Measurements from ENCODE around the gene KRCC1.
"Not testable (repeated sequence)": the region's sequence is repeated elsewhere in the genome, so short reads cannot be mapped to it uniquely, and the experiment has no call there.

KRCC1 gene

GRCh38 chr2:88038263-88039105 is 17.1 kb downstream of the KRCC1 start:
- no peak for DNase-seq (ENCODE audit: low spot score)

- DNase-seq (ENCODE audit: low spot score) = no peak
These were observed 19.0 kb downstream of the KRCC1 start for GRCh38 chr2:88036606-88037005.

GRCh38 chr2:88036182-88036581 is 19.4 kb downstream of the KRCC1 start:
- DNase-seq (ENCODE audit: low spot score) = no peak

- no peak for DNase-seq (ENCODE audit: low spot score)
These were observed 23.4 kb downstream of the KRCC1 start for GRCh38 chr2:88032070-88032702.

- DNase-seq (ENCODE audit: low spot score) = no peak
These were observed 26.7 kb downstream of the KRCC1 start for GRCh38 chr2:88028931-88029330.

- DNase-seq (ENCODE audit: low spot score) = no peak
These were observed 27.7 kb downstream of the KRCC1 start for GRCh38 chr2:88027697-88028389.

- DNase-seq (ENCODE audit: low spot score) = no peak
These were observed 31.1 kb downstream of the KRCC1 start for GRCh38 chr2:88024509-88024908.

GRCh38 chr2:88022669-88022921 is 33.0 kb downstream of the KRCC1 start:
- no peak for DNase-seq (ENCODE audit: low spot score)

GRCh38 chr2:88019985-88020384 is 35.6 kb downstream of the KRCC1 start:
- no peak for DNase-seq (ENCODE audit: low spot score)

GRCh38 chr2:88018909-88019308 is 36.7 kb downstream of the KRCC1 start:
- DNase-seq (ENCODE audit: low spot score) = no peak

GRCh38 chr2:88018077-88018805 is 37.3 kb downstream of the KRCC1 start:
- not testable (repeated sequence) for DNase-seq (ENCODE audit: low spot score)

- DNase-seq (ENCODE audit: low spot score) = not testable (repeated sequence)
These were observed 37.9 kb downstream of the KRCC1 start for GRCh38 chr2:88017780-88018038.

- DNase-seq (ENCODE audit: low spot score) = peak; percentile 76
These were observed 38.4 kb downstream of the KRCC1 start for GRCh38 chr2:88016960-88017779.

GRCh38 chr2:88016086-88016959 is 39.3 kb downstream of the KRCC1 start, which contains the start of gene RNU2-63P:
Gene RNU2-63P (minus strand): TSS chr2:88016547.
- DNase-seq (ENCODE audit: low spot score) = peak; percentile 91

- no peak for DNase-seq (ENCODE audit: low spot score)
These were observed 44.6 kb downstream of the KRCC1 start for GRCh38 chr2:88011011-88011410.

- no peak for DNase-seq (ENCODE audit: low spot score)
These were observed 45.4 kb downstream of the KRCC1 start for GRCh38 chr2:88010136-88010535.

- no peak for DNase-seq (ENCODE audit: low spot score)
These were observed 48.6 kb downstream of the KRCC1 start for GRCh38 chr2:88006912-88007439.

- no peak for DNase-seq (ENCODE audit: low spot score)
These were observed 49.8 kb downstream of the KRCC1 start for GRCh38 chr2:88005776-88006175.

- no peak for DNase-seq (ENCODE audit: low spot score)
These were observed 52.4 kb downstream of the KRCC1 start for GRCh38 chr2:88003074-88003755.

- no peak for DNase-seq (ENCODE audit: low spot score)
These were observed 53.2 kb downstream of the KRCC1 start for GRCh38 chr2:88002359-88002707.
